ENCODE measurements around the gene TANK.

The TANK gene

DNA sequence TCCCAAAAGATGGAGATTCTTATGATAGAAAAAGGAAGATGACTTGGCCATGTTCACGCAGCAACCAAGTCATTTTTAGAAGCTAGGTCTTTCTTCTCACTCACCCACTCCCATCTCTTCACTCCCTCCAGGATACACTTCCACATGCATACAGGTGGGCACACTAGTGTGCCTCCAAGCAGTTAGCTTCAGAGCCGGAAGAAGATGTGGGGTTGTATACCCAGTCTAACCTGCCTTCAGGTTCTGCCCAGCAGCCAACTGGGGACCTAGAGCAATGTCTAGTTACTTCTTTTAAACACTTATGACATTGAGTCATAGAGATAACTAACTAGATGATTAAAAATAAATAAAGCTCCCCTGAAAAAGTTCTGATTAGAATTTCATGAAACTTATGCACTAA lies 21.8 kb upstream of the TANK start:
- H3K9me3 ChIP-seq (ENCODE audit: control insufficient read depth, low read length) = no peaks in the 10 kb centered on the region
- no peak overlapping the region for H4K91ac ChIP-seq (ENCODE audit: low read length)
- H3K4me2 ChIP-seq (ENCODE audit: low read length, poor library complexity, severe bottlenecking) = peak overlapping the region; percentile 79
- H2BK120ac ChIP-seq (ENCODE audit: low read depth, low read length) = no peak overlapping the region
- H3K18ac ChIP-seq (ENCODE audit: low read depth in 1 of 2, low read length in 2 of 2) = peak overlapping the region in 1 of 2 experiments; percentile 75
- H3K4me1 ChIP-seq (ENCODE audit: control insufficient read depth, insufficient read depth, low read depth, low read length) = peaks cover 9% of the 10 kb centered on the region
- no peaks in the 10 kb centered on the region for H3K79me1 ChIP-seq (replicated peaks; ENCODE audit: low read length, poor library complexity, severe bottlenecking)
- H2AK5ac ChIP-seq (ENCODE audit: low read length, severe bottlenecking) = peak overlapping the region; percentile 7
- H2BK5ac ChIP-seq (ENCODE audit: low read depth, low read length, poor library complexity, severe bottlenecking) = no peak overlapping the region
- H3K23ac ChIP-seq (ENCODE audit: low read length in 2 of 2) = no peak overlapping the region
- no peak overlapping the region for H2BK12ac ChIP-seq (ENCODE audit: low read length in 2 of 2)
- no peak overlapping the region for H2BK15ac ChIP-seq (ENCODE audit: low read depth, poor library complexity, severe bottlenecking)
- 92% methylated on average over 2 of the region's 2 CpGs for WGBS
- no peak overlapping the region for H3K4ac ChIP-seq (ENCODE audit: low read depth in 1 of 2, low read length in 2 of 2)
- peak overlapping the region; percentile 41 to 56 for H3K4me3 ChIP-seq (ENCODE audit: insufficient read depth in 1 of 2, low read depth in 1 of 2, low read length in 2 of 2)
- no peak overlapping the region for H3K9ac ChIP-seq (ENCODE audit: low read length)
- no peaks in the 10 kb centered on the region for H3K36me3 ChIP-seq (ENCODE audit: control insufficient read depth in 1 of 2, insufficient read depth in 2 of 2, low read depth in 1 of 2, low read length in 2 of 2)
- H4K8ac ChIP-seq (ENCODE audit: low read length) = no peak overlapping the region
- no peak overlapping the region for H3K14ac ChIP-seq (ENCODE audit: low read length in 2 of 2)
- no peak for DNase-seq
- no peaks in the 10 kb centered on the region for H3K27me3 ChIP-seq (ENCODE audit: control insufficient read depth in 1 of 2, insufficient read depth in 1 of 2, low read length in 2 of 2)
- H2AFZ ChIP-seq (ENCODE audit: low read depth, low read length) = no peak overlapping the region
- H3K27ac ChIP-seq (ENCODE audit: low read length, poor library complexity, severe bottlenecking) = peak overlapping the region; percentile 63

- DNase-seq = peak; percentile 66
- Histone ChIP-seq H3K4ac (ENCODE audit: low read depth in 1 of 2, low read length in 2 of 2) (no peak overlapping the region), H3K36me3 (ENCODE audit: control insufficient read depth in 1 of 2, insufficient read depth in 2 of 2, low read depth in 1 of 2, low read length in 2 of 2) (no peaks in the 10 kb centered on the region), H4K91ac (ENCODE audit: low read length) (no peak overlapping the region), H2BK15ac (ENCODE audit: low read depth, poor library complexity, severe bottlenecking) (no peak overlapping the region), H3K4me2 (ENCODE audit: low read length, poor library complexity, severe bottlenecking) (peak overlapping the region; percentile 40), H3K23ac (ENCODE audit: low read length in 2 of 2) (no peak overlapping the region), H3K4me3 (ENCODE audit: insufficient read depth in 1 of 2, low read depth in 1 of 2, low read length in 2 of 2) (peak overlapping the region in 1 of 2 experiments; percentile 56), H4K8ac (ENCODE audit: low read length) (no peak overlapping the region), H3K27ac (ENCODE audit: low read length, poor library complexity, severe bottlenecking) (no peak overlapping the region), H2BK12ac (ENCODE audit: low read length in 2 of 2) (no peak overlapping the region), H3K4me1 (ENCODE audit: control insufficient read depth, insufficient read depth, low read depth, low read length) (peaks cover 8% of the 10 kb centered on the region), H2BK120ac (ENCODE audit: low read depth, low read length) (no peak overlapping the region), H3K9ac (ENCODE audit: low read length) (peak overlapping the region; percentile 74), H2AK5ac (ENCODE audit: low read length, severe bottlenecking) (no peak overlapping the region), H2BK5ac (ENCODE audit: low read depth, low read length, poor library complexity, severe bottlenecking) (no peak overlapping the region), H3K9me3 (ENCODE audit: control insufficient read depth, low read length) (no peaks in the 10 kb centered on the region), H3K18ac (ENCODE audit: low read depth in 1 of 2, low read length in 2 of 2) (no peak overlapping the region), H3K14ac (ENCODE audit: low read length in 2 of 2) (no peak overlapping the region), H3K79me1 (replicated peaks; ENCODE audit: low read length, poor library complexity, severe bottlenecking) (no peaks in the 10 kb centered on the region), H3K27me3 (ENCODE audit: control insufficient read depth in 1 of 2, insufficient read depth in 1 of 2, low read length in 2 of 2) (no peaks in the 10 kb centered on the region), H2AFZ (ENCODE audit: low read depth, low read length) (no peak overlapping the region)
- 12% methylated on average over 2 of the region's 3 CpGs for WGBS
Measured at GRCh38 chr2:161139098-161139987, 20.9 kb upstream of the TANK start.

GRCh38 chr2:161141033-161141432 lies 19.2 kb upstream of the TANK start:
- Histone ChIP-seq H3K9me3 (ENCODE audit: control insufficient read depth, low read length) (no peaks in the 10 kb centered on the region), H3K36me3 (ENCODE audit: control insufficient read depth in 1 of 2, insufficient read depth in 2 of 2, low read depth in 1 of 2, low read length in 2 of 2) (no peaks in the 10 kb centered on the region), H2BK5ac (ENCODE audit: low read depth, low read length, poor library complexity, severe bottlenecking) (no peak overlapping the region), H3K4me1 (ENCODE audit: control insufficient read depth, insufficient read depth, low read depth, low read length) (peaks cover 2% of the 10 kb centered on the region), H2BK15ac (ENCODE audit: low read depth, poor library complexity, severe bottlenecking) (no peak overlapping the region), H3K4me2 (ENCODE audit: low read length, poor library complexity, severe bottlenecking) (no peak overlapping the region), H2AFZ (ENCODE audit: low read depth, low read length) (no peak overlapping the region), H3K23ac (ENCODE audit: low read length in 2 of 2) (no peak overlapping the region), H3K18ac (ENCODE audit: low read depth in 1 of 2, low read length in 2 of 2) (no peak overlapping the region), H2BK12ac (ENCODE audit: low read length in 2 of 2) (no peak overlapping the region), H4K8ac (ENCODE audit: low read length) (no peak overlapping the region), H3K4ac (ENCODE audit: low read depth in 1 of 2, low read length in 2 of 2) (no peak overlapping the region), H3K14ac (ENCODE audit: low read length in 2 of 2) (no peak overlapping the region), H3K27me3 (ENCODE audit: control insufficient read depth in 1 of 2, insufficient read depth in 1 of 2, low read length in 2 of 2) (no peaks in the 10 kb centered on the region), H3K9ac (ENCODE audit: low read length) (no peak overlapping the region), H3K79me1 (replicated peaks; ENCODE audit: low read length, poor library complexity, severe bottlenecking) (no peaks in the 10 kb centered on the region), H4K91ac (ENCODE audit: low read length) (no peak overlapping the region), H2AK5ac (ENCODE audit: low read length, severe bottlenecking) (no peak overlapping the region), H2BK120ac (ENCODE audit: low read depth, low read length) (no peak overlapping the region), H3K4me3 (ENCODE audit: insufficient read depth in 1 of 2, low read depth in 1 of 2, low read length in 2 of 2) (no peak overlapping the region), H3K27ac (ENCODE audit: low read length, poor library complexity, severe bottlenecking) (no peak overlapping the region)
- no peak for DNase-seq
- 100% methylated on average over 1 of the region's 2 CpGs for WGBS

DNA sequence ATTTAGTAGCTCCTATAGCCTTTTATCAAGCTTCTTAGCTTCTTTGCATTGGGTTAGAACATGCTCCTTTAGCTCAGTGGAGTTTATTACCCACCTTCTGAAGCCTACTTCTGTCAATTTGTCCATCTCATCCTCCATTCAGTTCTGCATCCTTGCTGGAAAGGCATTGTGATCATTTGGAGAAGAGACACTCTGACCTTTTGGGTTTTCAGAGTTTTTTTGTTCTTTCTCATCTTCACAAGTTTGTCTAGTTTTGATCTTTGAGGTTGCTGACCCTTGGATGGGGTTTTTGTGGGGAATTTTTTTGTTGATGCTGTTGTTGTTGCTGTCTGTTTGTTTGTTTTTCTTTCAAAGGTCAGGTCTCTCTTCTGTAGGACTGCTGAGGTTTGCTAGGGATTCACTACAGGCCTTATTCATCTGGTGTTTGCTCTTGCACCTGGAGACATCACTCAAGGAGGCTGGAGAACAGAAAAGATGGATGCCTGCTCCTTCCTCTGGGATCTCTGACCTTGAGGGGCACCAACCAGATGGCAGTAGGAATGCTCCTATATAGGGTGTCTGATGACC lies 13.9 kb upstream of the TANK start:
- Histone ChIP-seq H3K4me2 (ENCODE audit: low read length, poor library complexity, severe bottlenecking) (no peak overlapping the region), H2BK5ac (ENCODE audit: low read depth, low read length, poor library complexity, severe bottlenecking) (no peak overlapping the region), H3K79me1 (replicated peaks; ENCODE audit: low read length, poor library complexity, severe bottlenecking) (peaks cover 11% of the 10 kb centered on the region), H3K4me1 (ENCODE audit: control insufficient read depth, insufficient read depth, low read depth, low read length) (peaks cover 3% of the 10 kb centered on the region), H3K14ac (ENCODE audit: low read length in 2 of 2) (no peak overlapping the region), H3K23ac (ENCODE audit: low read length in 2 of 2) (no peak overlapping the region), H2BK12ac (ENCODE audit: low read length in 2 of 2) (no peak overlapping the region), H4K91ac (ENCODE audit: low read length) (no peak overlapping the region), H2BK120ac (ENCODE audit: low read depth, low read length) (no peak overlapping the region), H3K4me3 (ENCODE audit: insufficient read depth in 1 of 2, low read depth in 1 of 2, low read length in 2 of 2) (no peak overlapping the region), H2AFZ (ENCODE audit: low read depth, low read length) (no peak overlapping the region), H3K9ac (ENCODE audit: low read length) (no peak overlapping the region), H3K27ac (ENCODE audit: low read length, poor library complexity, severe bottlenecking) (no peak overlapping the region), H3K9me3 (ENCODE audit: control insufficient read depth, low read length) (peaks cover 34% of the 10 kb centered on the region), H4K8ac (ENCODE audit: low read length) (no peak overlapping the region), H2BK15ac (ENCODE audit: low read depth, poor library complexity, severe bottlenecking) (no peak overlapping the region), H3K27me3 (ENCODE audit: control insufficient read depth in 1 of 2, insufficient read depth in 1 of 2, low read length in 2 of 2) (no peaks in the 10 kb centered on the region), H3K18ac (ENCODE audit: low read depth in 1 of 2, low read length in 2 of 2) (no peak overlapping the region), H3K4ac (ENCODE audit: low read depth in 1 of 2, low read length in 2 of 2) (no peak overlapping the region), H3K36me3 (ENCODE audit: control insufficient read depth in 1 of 2, insufficient read depth in 2 of 2, low read depth in 1 of 2, low read length in 2 of 2) (peaks cover 0 to 10% of the 10 kb centered on the region in 2 experiments), H2AK5ac (ENCODE audit: low read length, severe bottlenecking) (no peak overlapping the region)
- no peak for DNase-seq

All from mesenchymal stem cell (in vitro differentiated cells and primary cell).